Ishikawa (cell line): Measurements from ENCODE around the gene MGME1.

ENCODE experiments used
- EP300 ChIP-seq: IDR thresholded peaks from 2 replicates; pipeline ENCODE4 v1.6.1; 2012; ENCODE audit warnings: borderline replicate concordance
- RAD21 ChIP-seq: IDR thresholded peaks from 2 replicates; pipeline ENCODE4 v1.6.1; 2012; ENCODE audit warnings: low read depth
- YY1 ChIP-seq: IDR thresholded peaks from 2 replicates; pipeline ENCODE4 v1.6.1; 2012; ENCODE audit warnings: low read depth
- TF ChIP-seq, protein P1 (sequence below): IDR thresholded peaks from 2 replicates; pipeline ENCODE4 v1.6.1; 2012; ENCODE audit warnings: low read depth, mild to moderate bottlenecking

- TF ChIP-seq RAD21 (no peak), YY1 (no peak), EP300 (no peak)
- TF ChIP-seq, protein P1, sequence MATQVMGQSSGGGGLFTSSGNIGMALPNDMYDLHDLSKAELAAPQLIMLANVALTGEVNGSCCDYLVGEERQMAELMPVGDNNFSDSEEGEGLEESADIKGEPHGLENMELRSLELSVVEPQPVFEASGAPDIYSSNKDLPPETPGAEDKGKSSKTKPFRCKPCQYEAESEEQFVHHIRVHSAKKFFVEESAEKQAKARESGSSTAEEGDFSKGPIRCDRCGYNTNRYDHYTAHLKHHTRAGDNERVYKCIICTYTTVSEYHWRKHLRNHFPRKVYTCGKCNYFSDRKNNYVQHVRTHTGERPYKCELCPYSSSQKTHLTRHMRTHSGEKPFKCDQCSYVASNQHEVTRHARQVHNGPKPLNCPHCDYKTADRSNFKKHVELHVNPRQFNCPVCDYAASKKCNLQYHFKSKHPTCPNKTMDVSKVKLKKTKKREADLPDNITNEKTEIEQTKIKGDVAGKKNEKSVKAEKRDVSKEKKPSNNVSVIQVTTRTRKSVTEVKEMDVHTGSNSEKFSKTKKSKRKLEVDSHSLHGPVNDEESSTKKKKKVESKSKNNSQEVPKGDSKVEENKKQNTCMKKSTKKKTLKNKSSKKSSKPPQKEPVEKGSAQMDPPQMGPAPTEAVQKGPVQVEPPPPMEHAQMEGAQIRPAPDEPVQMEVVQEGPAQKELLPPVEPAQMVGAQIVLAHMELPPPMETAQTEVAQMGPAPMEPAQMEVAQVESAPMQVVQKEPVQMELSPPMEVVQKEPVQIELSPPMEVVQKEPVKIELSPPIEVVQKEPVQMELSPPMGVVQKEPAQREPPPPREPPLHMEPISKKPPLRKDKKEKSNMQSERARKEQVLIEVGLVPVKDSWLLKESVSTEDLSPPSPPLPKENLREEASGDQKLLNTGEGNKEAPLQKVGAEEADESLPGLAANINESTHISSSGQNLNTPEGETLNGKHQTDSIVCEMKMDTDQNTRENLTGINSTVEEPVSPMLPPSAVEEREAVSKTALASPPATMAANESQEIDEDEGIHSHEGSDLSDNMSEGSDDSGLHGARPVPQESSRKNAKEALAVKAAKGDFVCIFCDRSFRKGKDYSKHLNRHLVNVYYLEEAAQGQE, result no peak
Measured at GRCh38 chr20:17955302-17955701, 13.5 kb upstream of the MGME1 start.
